Measurements from ENCODE around the gene RPL37.

DNA sequence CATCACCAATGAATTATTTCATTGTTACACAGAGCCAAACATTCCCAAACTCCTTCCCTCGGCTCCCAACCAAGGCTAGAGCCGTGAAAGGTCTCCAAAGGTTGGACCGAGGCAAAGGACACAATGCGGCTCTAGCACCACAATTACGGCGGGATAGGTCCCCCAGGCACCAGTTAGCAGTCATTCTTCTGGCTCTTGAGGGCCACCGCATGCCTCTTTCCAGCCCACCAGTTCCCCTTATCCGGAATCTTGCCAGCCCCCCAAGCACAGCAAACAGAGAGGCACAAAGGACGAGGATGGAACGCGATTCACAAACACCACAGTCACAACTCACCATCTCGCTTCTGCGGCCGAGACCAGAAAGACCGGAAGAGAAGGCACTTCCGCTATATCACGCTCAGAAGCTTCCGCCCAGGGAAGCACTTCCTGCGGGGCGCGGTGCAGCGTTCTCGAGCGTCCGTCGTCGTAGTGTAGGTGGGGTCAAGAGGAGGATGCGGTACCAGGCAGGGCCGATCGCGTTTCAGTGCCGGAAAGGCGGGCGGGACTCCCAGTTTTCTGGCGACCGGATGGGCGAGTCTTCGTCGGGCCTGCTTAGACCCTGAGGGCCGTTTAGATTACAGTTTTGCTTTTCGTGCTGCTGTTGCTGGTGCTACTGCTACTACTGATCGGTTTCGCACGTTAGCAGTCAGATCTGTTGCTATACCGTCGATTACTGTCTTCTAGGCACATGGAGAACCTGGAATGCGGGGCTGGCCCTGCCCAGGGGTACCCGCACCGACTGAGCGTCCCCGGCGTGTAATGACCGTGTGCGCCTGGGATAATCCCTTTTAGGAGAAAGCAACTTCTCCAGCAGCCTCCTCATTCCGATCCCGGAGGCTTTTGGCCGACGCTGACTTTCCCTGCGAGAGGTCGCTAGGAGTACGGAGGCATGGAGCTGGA lies at the start of gene RPL37:
- TF ChIP-seq CTCF (IDR thresholded peaks at IDR 0.05; ENCODE audit: low read depth, low read length, poor library complexity, severe bottlenecking) (no peak), EZH2phosphoT487 (IDR thresholded peaks at IDR 0.05; ENCODE audit: borderline replicate concordance, low read length) (no peak)

Data from DOHH2 (cell line).